Duodenal mucosa (tissue), 2 donors: Measurements from ENCODE around the gene PAQR3.
"Not testable (repeated sequence)": the region's sequence is repeated elsewhere in the genome, so short reads cannot be mapped to it uniquely, and the experiment has no call there.

Experiments used
- H3K27ac ChIP-seq: one replicate; pipeline ENCODE4 v1.7.0; 2013; ENCODE audit warnings: low read depth, low read length
- H3K27me3 ChIP-seq, 2 donors: one replicate each; pipeline ENCODE4 v1.7.0; 2013; ENCODE audit warnings: low read length in 2 of 2, control low read depth in 1 of 2; ENCODE audit not compliant: insufficient read depth in 2 of 2, control insufficient read depth in 1 of 2
- H3K36me3 ChIP-seq, 2 donors: one replicate each; pipeline ENCODE4 v1.7.0; 2013; ENCODE audit warnings: low read length in 2 of 2, control low read depth in 1 of 2; ENCODE audit not compliant: insufficient read depth in 2 of 2, control insufficient read depth in 1 of 2
- H3K4me1 ChIP-seq, 2 donors: one replicate each; pipeline ENCODE4 v1.7.0; 2013; ENCODE audit warnings: low read length in 2 of 2, control low read depth in 1 of 2; ENCODE audit not compliant: insufficient read depth in 2 of 2, control insufficient read depth in 1 of 2
- H3K4me3 ChIP-seq, 2 donors: one replicate each; pipeline ENCODE4 v1.7.0; 2013; ENCODE audit warnings: low read length in 2 of 2, low read depth in 1 of 2
- H3K9ac ChIP-seq, 2 donors: one replicate each; pipeline ENCODE4 v1.7.0; 2013; ENCODE audit warnings: low read length in 2 of 2, low read depth in 1 of 2
- H3K9me3 ChIP-seq, 2 donors: one replicate each; pipeline ENCODE4 v1.7.0; 2013; ENCODE audit warnings: low read length in 2 of 2, control low read depth in 1 of 2; ENCODE audit not compliant: control insufficient read depth in 1 of 2

PAQR3 gene

DNA sequence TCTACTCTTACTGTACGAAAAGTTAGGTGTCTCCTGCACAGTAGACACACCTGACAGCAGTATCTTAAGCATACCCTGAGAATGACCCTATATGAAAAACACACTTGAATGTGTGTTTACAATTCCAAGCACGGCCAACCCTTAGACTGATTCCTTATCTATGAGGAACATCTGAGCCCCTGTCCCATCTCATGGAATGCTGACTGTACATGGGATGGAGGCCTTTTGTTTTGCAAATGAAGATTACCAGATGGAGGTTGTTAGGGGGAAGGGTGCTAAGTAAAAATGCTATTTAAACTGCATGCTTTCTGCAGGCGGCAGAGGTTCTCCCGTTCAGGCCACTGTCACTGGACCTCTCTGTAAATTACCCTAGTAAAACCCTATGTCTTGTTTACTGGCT, 2.2 kb downstream of the PAQR3 start:
- Histone ChIP-seq H3K36me3 (peaks cover 0 to 5% of the 10 kb centered on the region in 2 donors), H3K27me3 (no peaks in the 10 kb centered on the region), H3K27ac (no peak overlapping the region), H3K4me1 (peaks cover 12 to 14% of the 10 kb centered on the region in 2 donors), H3K4me3 (no peak overlapping the region), H3K9me3 (no peaks in the 10 kb centered on the region), H3K9ac (no peak overlapping the region)

DNA sequence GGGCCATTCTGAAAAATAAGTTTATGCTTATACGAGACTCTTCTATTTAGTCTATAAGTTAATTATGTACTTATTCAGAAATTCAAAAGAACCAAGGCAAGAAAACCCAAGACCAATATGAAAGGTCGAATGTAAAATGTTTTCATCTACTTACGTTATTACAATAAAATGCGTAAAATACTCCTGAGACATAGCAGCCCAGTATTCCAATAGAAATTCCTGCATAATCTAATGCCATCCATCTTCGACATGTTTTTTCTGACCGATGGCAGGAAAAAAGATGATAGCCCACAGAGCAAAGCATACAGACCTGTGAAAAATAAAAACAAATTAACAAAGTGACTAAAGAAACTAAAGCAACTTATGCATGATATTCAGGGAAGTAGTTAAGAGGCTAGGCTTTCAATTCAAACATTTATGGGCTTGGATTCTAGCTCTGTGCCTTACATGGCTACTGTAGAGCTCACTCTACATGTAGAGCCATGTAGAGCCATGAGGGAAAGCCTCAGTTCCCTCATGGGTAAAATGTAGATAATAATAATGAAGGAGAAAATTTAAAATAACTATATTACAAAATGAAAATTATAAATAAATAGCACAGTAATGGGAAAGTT, 9.1 kb downstream of the PAQR3 start:
- Histone ChIP-seq H3K4me3 (no peak overlapping the region), H3K36me3 (peaks cover 7 to 13% of the 10 kb centered on the region in 2 donors), H3K27ac (no peak overlapping the region)

DNA sequence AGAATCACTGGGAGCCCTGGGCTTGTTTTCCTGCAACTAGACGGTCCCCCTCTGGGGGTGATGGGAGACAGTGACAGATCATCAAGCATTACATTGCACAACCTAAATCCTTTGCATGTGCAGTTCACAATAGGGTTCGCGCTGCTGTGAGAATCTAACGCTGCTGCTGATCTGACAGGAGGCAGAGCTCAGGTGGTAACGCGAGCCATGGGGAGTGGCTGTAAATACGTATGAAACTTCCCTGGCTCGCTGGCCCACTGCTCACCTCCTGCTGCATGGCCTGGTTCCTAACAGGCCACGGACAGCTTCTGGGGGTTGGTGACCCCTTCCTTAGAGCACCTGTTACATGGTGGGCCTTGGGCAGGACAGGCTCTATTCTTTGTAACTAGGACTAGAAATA, 10.4 kb downstream of the PAQR3 start:
- Histone ChIP-seq H3K27ac (no peak overlapping the region), H3K9me3 (no peaks in the 10 kb centered on the region), H3K4me3 (no peak overlapping the region), H3K4me1 (peaks cover 3 to 6% of the 10 kb centered on the region in 2 donors), H3K36me3 (peaks cover 7 to 13% of the 10 kb centered on the region in 2 donors), H3K9ac (no peak overlapping the region), H3K27me3 (no peaks in the 10 kb centered on the region)

More for the DNA sequence above, 9.1 kb downstream of the PAQR3 start:
- H3K9me3 ChIP-seq, result no peaks in the 10 kb centered on the region
- H3K4me1 ChIP-seq, result no peaks in the 10 kb centered on the region
- H3K27me3 ChIP-seq, result no peaks in the 10 kb centered on the region
- no peak overlapping the region for H3K9ac ChIP-seq

DNA sequence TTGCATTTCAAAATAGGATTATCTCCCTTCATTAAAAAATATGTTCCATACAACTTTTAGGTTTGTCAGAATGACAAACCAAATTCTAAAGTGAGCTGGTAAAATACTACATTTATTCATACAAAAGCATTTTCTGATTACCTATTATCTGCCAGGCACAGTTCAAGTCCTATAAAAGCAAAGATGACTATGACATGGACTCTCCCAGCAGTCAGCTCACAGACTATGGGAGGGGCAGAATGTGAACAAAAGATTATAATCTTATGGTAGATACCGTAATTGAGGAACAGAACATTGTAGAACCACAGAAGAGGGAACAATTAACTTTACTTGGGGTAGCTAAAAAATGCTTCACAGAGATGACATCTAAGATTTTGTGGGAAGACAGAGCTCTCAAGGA, 12.4 kb downstream of the PAQR3 start:
- Histone ChIP-seq H3K9ac (no peak overlapping the region), H3K9me3 (no peaks in the 10 kb centered on the region), H3K36me3 (peaks cover 8 to 11% of the 10 kb centered on the region in 2 donors), H3K27ac (no peak overlapping the region), H3K4me3 (no peak overlapping the region), H3K4me1 (peaks cover 4 to 7% of the 10 kb centered on the region in 2 donors), H3K27me3 (no peaks in the 10 kb centered on the region)

DNA sequence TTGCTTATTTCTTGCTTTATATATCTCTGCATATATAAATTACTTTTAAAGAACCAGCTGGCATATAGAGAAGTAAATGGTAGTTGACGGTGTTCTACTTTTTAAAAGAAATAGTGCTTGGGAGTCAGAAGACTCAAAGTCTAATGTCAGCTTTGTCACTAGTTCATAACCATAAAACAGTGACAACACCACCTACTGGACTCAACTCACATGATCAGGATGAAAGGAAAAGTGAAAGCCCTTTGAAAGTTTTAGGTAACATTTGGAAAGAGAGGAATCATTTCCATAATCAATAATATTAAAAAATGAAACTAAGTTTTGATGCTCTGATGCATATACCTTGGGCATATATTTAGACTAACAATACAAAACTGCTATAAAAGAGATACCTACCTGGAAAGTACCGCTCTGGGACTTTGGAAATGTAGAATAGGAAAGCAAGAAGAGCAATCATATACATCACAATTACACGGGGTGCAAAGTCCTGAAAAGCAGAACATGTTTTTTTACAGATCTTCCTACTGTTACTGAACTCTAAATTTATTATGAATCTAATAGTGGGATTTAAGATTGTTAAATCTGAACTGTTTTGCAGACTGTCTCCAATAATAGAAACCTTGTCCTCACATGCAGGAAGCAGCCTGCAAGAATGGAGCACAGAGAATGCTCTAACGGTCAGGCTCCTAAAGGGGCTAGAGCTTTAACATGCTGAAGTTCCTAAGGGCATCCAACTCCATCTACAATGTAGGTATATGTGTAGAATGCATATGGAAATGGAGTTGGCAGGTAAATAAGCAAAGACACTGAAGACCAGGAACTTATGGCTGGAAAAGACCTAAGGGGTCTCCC, 15.6 kb downstream of the PAQR3 start:
- Histone ChIP-seq H3K9me3 (no peaks in the 10 kb centered on the region), H3K36me3 (peaks cover under 1 to 4% of the 10 kb centered on the region in 2 donors), H3K27ac (no peak overlapping the region), H3K4me1 (peaks cover 4 to 7% of the 10 kb centered on the region in 2 donors), H3K27me3 (no peaks in the 10 kb centered on the region), H3K4me3 (peak overlapping the region; percentile 38 to 55), H3K9ac (no peak overlapping the region)

DNA sequence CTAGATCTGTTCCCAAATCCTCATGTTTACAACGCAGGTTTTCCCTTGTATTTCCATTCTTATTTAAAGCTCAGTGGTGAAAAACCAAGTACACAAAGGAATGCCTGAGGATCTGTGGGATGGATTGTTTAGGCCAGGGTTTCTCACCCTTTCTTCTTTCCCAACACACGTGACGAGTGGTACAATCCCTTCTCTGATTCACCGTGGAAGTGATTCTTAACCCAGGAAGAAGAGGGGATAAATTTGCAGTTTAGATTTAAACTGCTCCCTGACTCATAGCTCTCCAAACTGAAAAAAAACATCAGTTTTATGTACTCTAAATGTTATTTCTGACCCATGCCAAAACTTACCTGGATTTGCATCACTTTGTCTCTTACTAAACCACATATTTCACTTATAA, 17.0 kb downstream of the PAQR3 start:
- Histone ChIP-seq H3K27ac (no peak overlapping the region), H3K9me3 (no peaks in the 10 kb centered on the region), H3K9ac (no peak overlapping the region), H3K27me3 (no peaks in the 10 kb centered on the region), H3K4me3 (no peak overlapping the region), H3K4me1 (peaks cover 4 to 7% of the 10 kb centered on the region in 2 donors), H3K36me3 (peaks cover 0 to 4% of the 10 kb centered on the region in 2 donors)

DNA sequence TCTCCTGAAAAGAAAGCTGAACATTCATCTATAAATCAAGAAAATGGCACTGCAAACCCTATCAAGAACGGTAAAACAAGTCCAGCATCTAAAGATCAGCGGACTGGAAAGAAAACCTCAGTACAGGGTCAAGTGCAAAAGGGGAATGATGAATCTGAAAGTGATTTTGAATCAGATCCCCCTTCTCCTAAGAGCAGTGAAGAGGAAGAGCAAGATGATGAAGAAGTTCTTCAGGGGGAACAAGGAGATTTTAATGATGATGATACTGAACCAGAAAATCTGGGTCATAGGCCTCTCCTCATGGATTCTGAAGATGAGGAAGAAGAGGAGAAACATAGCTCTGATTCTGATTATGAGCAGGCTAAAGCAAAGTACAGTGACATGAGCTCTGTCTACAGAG, 28.6 kb downstream of the PAQR3 start:
- Histone ChIP-seq H3K36me3 (peaks cover 3 to 14% of the 10 kb centered on the region in 2 donors), H3K4me1 (no peaks in the 10 kb centered on the region), H3K9ac (no peak overlapping the region), H3K27ac (no peak overlapping the region), H3K4me3 (no peak overlapping the region), H3K27me3 (no peaks in the 10 kb centered on the region), H3K9me3 (no peaks in the 10 kb centered on the region)

DNA sequence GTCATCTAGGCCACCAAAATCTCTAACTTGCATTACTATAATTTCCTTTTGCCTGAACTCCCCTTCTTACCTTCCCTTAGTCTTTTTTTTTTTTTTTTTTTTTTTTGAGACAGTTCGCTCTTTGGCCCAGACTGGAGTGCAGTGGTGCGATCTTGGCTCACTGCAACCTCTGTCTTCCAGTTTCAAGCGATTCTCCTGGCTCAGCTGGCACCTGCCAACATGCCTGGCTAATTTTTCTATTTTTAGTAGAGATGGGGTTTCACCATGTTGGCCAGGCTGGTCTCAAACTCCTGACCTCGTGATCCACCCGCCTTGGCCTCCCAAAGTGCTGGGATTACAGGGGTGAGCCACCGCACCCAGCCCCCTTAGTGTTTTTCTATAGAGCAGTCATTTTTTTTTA, 30.3 kb downstream of the PAQR3 start:
- not testable (repeated sequence) for H3K4me1 ChIP-seq, H3K4me3 ChIP-seq, H3K9me3 ChIP-seq, H3K27me3 ChIP-seq, H3K9ac ChIP-seq, H3K27ac ChIP-seq
- peaks cover 3 to 14% of the 10 kb centered on the region in 2 donors for H3K36me3 ChIP-seq

DNA sequence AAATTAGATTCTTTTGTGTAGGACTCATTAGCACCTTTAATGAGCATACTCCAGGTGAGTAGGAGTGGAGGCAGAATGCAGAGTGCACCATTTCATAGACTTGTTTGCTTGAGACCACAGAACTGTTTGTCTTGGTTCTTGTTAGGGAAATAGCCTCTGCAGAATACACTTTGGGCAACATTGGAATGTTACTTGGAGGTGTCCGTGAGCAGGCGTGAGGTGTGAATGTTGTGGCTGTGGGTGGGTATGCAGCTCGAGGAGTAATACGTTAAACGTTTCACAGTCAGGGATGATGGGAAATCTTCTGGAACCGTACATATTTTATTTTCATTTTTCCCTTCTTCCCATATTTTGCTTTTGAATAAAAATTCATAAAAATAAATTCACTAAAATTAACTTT, 31.6 kb downstream of the PAQR3 start:
- H3K36me3 ChIP-seq, result peaks cover 3 to 14% of the 10 kb centered on the region in 2 donors
- no peak overlapping the region for H3K27ac ChIP-seq
- H3K9ac ChIP-seq, result no peak overlapping the region
- no peak overlapping the region for H3K4me3 ChIP-seq
- no peaks in the 10 kb centered on the region for H3K27me3 ChIP-seq
- H3K4me1 ChIP-seq, result no peaks in the 10 kb centered on the region
- H3K9me3 ChIP-seq, result no peaks in the 10 kb centered on the region

DNA sequence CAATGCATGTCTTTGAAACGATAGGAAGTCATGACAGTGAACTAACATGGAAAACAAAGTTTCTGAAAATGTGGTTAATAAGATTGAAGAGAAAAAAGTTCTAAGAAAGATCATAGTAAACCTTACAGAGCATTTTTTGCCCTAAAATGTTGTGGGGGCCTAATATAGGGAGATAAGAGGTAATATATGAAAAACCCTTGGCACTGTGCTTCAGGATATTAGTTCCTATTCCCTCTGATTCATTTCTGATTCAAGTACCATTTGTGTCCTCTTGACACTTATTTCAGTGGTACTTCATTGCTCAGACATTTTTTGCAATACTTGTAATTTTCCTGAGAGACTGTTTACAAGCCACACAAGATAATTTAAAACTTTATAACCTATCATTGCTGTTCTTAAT, 35.1 kb downstream of the PAQR3 start:
- Histone ChIP-seq H3K4me1 (peaks cover 0 to 6% of the 10 kb centered on the region in 2 donors), H3K9ac (no peak overlapping the region), H3K9me3 (no peaks in the 10 kb centered on the region), H3K27me3 (no peaks in the 10 kb centered on the region), H3K36me3 (no peaks in the 10 kb centered on the region), H3K27ac (no peak overlapping the region), H3K4me3 (no peak overlapping the region)
